GM12875 (cell line): Measurements from ENCODE around the gene ATP11B.
"Not testable (repeated sequence)": the region's sequence is repeated elsewhere in the genome, so short reads cannot be mapped to it uniquely, and the experiment has no call there.

Source experiments
- H3K4me3 ChIP-seq: one replicate; pipeline ENCODE4 v1.5.1; 2011; ENCODE audit warnings: low read depth, low read length, control low read depth
- CTCF ChIP-seq: IDR thresholded peaks from 2 replicates; pipeline ENCODE4 v1.5.1; 2011; ENCODE audit warnings: low read depth, mild to moderate bottlenecking, control low read depth, inconsistent platforms, low read length, moderate library complexity, borderline replicate concordance; ENCODE audit not compliant: insufficient read depth

The ATP11B gene

GRCh38 chr3:182837855-182838454 is 44.7 kb downstream of the ATP11B start:
- no peak for TF ChIP-seq CTCF

GRCh38 chr3:182843478-182843877 is 50.2 kb downstream of the ATP11B start:
- H3K4me3 ChIP-seq = no peak overlapping the region
- TF ChIP-seq CTCF = no peak

More at GRCh38 chr3:182837855-182838454, 44.7 kb downstream of the ATP11B start:
- no peak overlapping the region for H3K4me3 ChIP-seq

- no peak overlapping the region for H3K4me3 ChIP-seq
- TF ChIP-seq CTCF = no peak
These were observed 55.6 kb downstream of the ATP11B start for GRCh38 chr3:182848906-182849305.

GRCh38 chr3:182855076-182855475 is 61.8 kb downstream of the ATP11B start:
- no peak for TF ChIP-seq CTCF

GRCh38 chr3:182861348-182861747 is 68.0 kb downstream of the ATP11B start:
- no peak overlapping the region for H3K4me3 ChIP-seq
- no peak for TF ChIP-seq CTCF

More at GRCh38 chr3:182855076-182855475, 61.8 kb downstream of the ATP11B start:
- H3K4me3 ChIP-seq = no peak overlapping the region

GRCh38 chr3:182862159-182862860 is 69.0 kb downstream of the ATP11B start:
- TF ChIP-seq CTCF = no peak

GRCh38 chr3:182869059-182869458 is 75.8 kb downstream of the ATP11B start:
- H3K4me3 ChIP-seq = no peak overlapping the region
- TF ChIP-seq CTCF = no peak

More at GRCh38 chr3:182862159-182862860, 69.0 kb downstream of the ATP11B start:
- no peak overlapping the region for H3K4me3 ChIP-seq

GRCh38 chr3:182870917-182871316 is 77.6 kb downstream of the ATP11B start:
- H3K4me3 ChIP-seq = not testable (repeated sequence)
